Esophagus (tissue), 2 donors: ENCODE data around the gene BCAS3. TPM values are rescaled to one million over a fixed set of nuclear protein-coding genes. Genes with fewer than 3 reads are reported as not detected.

ENCODE experiments used
- H3K27ac ChIP-seq, 2 donors: one replicate each; pipeline ENCODE4 v1.5.1; 2013; ENCODE audit warnings: low read depth in 2 of 2, mild to moderate bottlenecking in 2 of 2, inconsistent platforms in 1 of 2, low read length in 1 of 2, moderate library complexity in 1 of 2
- H3K27me3 ChIP-seq, 2 donors: one replicate each; pipeline ENCODE4 v1.6.1; 2013; ENCODE audit warnings: low read length in 2 of 2, control low read depth in 1 of 2, mild to moderate bottlenecking in 1 of 2; ENCODE audit not compliant: insufficient read depth in 2 of 2, control insufficient read depth in 1 of 2
- H3K36me3 ChIP-seq, 2 donors: one replicate each; pipeline ENCODE4 v1.6.1; 2013; ENCODE audit warnings: low read length in 1 of 2; ENCODE audit not compliant: control insufficient read depth in 2 of 2, insufficient read depth in 2 of 2
- H3K4me1 ChIP-seq, 2 donors: one replicate each; pipeline ENCODE4 v1.6.1; 2013; ENCODE audit warnings: low read length in 1 of 2; ENCODE audit not compliant: control insufficient read depth in 2 of 2, insufficient read depth in 2 of 2
- H3K4me3 ChIP-seq, 2 donors: one replicate each; pipeline ENCODE4 v1.5.1; 2013; ENCODE audit warnings: low read length in 2 of 2, mild to moderate bottlenecking in 2 of 2, low read depth in 1 of 2, moderate library complexity in 1 of 2
- H3K9me3 ChIP-seq, 2 donors: one replicate each; pipeline ENCODE4 v1.6.1; 2013; ENCODE audit warnings: mild to moderate bottlenecking in 2 of 2, low read depth in 1 of 2, low read length in 1 of 2, moderate library complexity in 1 of 2; ENCODE audit not compliant: control insufficient read depth in 2 of 2, insufficient read depth in 1 of 2
- WGBS, 2 donors: extraction: QIAGEN DNeasy Blood & Tissue Kit; methylation state at CpG; one replicate each; pipeline ENCODE4 v1.1.7; 2013; 5-methylcytosine and 5-hydroxymethylcytosine counted together
- polyA plus RNA-seq, 2 donors: library from polyadenylated mRNA; stranded (reverse); fragments of 200-250 nt; gene quantifications; one replicate each; pipeline ENCODE4 v1.2.3, GENCODE V29; 2013
- donor health status: healthy with polysubstance abuse.
- donor health status: Bipolar disorder and iron deficiency.

The BCAS3 gene
- polyA plus RNA-seq, 2 donors = 4.7 to 6.6 TPM

DNA sequence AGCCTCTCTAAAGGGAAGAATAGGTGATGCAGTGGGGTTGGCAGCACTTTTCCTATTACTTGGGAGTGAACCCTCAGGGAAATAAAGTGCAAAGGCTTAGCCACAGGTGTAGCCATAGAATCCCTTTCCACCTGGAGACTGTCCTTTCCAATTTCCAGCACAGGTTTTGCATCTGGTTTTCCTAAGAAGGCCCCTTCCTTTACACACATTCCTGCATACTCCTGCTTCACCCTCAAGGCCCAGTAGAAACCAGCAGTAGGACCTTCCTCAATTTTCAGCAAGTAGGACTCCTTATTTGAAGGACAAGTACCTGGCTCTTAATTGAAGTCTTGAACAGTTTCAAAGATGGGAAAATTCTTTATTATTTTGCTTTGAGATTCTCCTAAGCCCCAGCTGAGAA lies 550.2 kb downstream of the BCAS3 start:
- Histone ChIP-seq H3K27me3 (no peaks in the 10 kb centered on the region), H3K36me3 (no peaks in the 10 kb centered on the region), H3K4me1 (no peaks in the 10 kb centered on the region), H3K9me3 (no peaks in the 10 kb centered on the region), H3K4me3 (no peak overlapping the region), H3K27ac (no peak overlapping the region)

DNA sequence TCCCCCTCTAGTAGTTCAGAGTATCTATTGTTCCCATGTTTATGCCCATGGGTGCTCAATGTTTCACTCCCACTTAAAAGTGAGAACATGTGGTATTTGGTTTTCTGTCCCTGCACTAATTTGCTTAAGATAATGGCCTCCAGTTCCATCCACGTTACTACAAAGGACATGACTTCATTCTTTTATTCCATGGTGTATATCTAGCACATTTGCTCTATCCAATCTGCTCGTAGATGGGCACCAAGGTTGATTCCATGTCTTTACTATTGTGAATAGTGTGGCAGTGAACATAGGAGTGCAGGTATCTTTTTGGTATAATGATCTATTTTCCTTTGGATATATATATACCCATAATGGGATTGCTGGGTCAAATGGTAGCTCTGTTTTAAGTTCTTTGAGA lies 552.8 kb downstream of the BCAS3 start:
- H3K36me3 ChIP-seq = no peaks in the 10 kb centered on the region
- 90% methylated on average over 2 of the region's 2 CpGs for WGBS, 2 donors
- no peak overlapping the region for H3K4me3 ChIP-seq
- no peaks in the 10 kb centered on the region for H3K4me1 ChIP-seq
- H3K27ac ChIP-seq = no peak overlapping the region
- H3K9me3 ChIP-seq = no peaks in the 10 kb centered on the region
- no peaks in the 10 kb centered on the region for H3K27me3 ChIP-seq

- 79 to 82% methylated on average over 4 of the region's 4 CpGs for WGBS, 2 donors
- H3K9me3 ChIP-seq = no peaks in the 10 kb centered on the region
- no peak overlapping the region for H3K4me3 ChIP-seq
- H3K27ac ChIP-seq = no peak overlapping the region
- no peaks in the 10 kb centered on the region for H3K27me3 ChIP-seq
- H3K36me3 ChIP-seq = no peaks in the 10 kb centered on the region
- H3K4me1 ChIP-seq = no peaks in the 10 kb centered on the region
These were observed 553.5 kb downstream of the BCAS3 start for GRCh38 chr17:61230972-61231820.

DNA sequence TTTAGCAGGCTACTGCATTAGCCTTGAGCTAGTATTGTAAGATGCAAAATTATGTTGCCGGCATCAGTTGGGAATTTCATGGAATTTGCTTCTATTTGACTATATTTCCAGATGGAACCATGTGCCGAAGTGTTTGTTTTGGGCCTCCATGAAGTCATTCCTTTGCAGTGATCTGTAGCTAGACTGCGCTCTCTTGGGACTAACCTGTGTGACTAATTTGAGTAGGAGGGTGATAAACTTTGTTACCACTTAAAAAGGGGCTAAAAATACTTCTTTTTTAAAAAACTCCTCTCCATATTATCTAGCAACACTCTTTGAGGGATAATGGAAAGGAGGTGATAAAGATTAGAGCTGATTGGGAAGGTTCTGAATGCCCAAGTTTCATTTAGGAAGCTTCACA lies 555.2 kb downstream of the BCAS3 start:
- WGBS, 2 donors = 93 to 98% methylated on average over 3 of the region's 3 CpGs
- Histone ChIP-seq H3K4me3 (no peak overlapping the region), H3K36me3 (no peaks in the 10 kb centered on the region), H3K27ac (no peak overlapping the region), H3K9me3 (no peaks in the 10 kb centered on the region), H3K4me1 (no peaks in the 10 kb centered on the region), H3K27me3 (no peaks in the 10 kb centered on the region)

- Histone ChIP-seq H3K4me3 (no peak overlapping the region), H3K9me3 (no peaks in the 10 kb centered on the region), H3K36me3 (no peaks in the 10 kb centered on the region), H3K4me1 (peaks cover 0 to 3% of the 10 kb centered on the region in 2 donors), H3K27me3 (no peaks in the 10 kb centered on the region), H3K27ac (no peak overlapping the region)
- WGBS, 2 donors = 95 to 96% methylated on average over 1 of the region's 1 CpG
These were observed 556.5 kb downstream of the BCAS3 start for GRCh38 chr17:61233991-61234750.

- Histone ChIP-seq H3K27me3 (no peaks in the 10 kb centered on the region), H3K4me3 (no peak overlapping the region), H3K36me3 (no peaks in the 10 kb centered on the region), H3K9me3 (no peaks in the 10 kb centered on the region), H3K4me1 (peaks cover 0 to 3% of the 10 kb centered on the region in 2 donors), H3K27ac (no peak overlapping the region)
- WGBS, 2 donors = 75 to 81% methylated on average over 15 of the region's 15 CpGs
These were observed 557.6 kb downstream of the BCAS3 start for GRCh38 chr17:61235001-61235826.

GRCh38 chr17:61235827-61236197 lies 558.2 kb downstream of the BCAS3 start:
- Histone ChIP-seq H3K4me3 (no peak overlapping the region), H3K4me1 (peaks cover 0 to 3% of the 10 kb centered on the region in 2 donors), H3K27me3 (no peaks in the 10 kb centered on the region), H3K27ac (no peak overlapping the region), H3K9me3 (no peaks in the 10 kb centered on the region), H3K36me3 (no peaks in the 10 kb centered on the region)
- WGBS, 2 donors = 42 to 43% methylated on average over 5 of the region's 5 CpGs

DNA sequence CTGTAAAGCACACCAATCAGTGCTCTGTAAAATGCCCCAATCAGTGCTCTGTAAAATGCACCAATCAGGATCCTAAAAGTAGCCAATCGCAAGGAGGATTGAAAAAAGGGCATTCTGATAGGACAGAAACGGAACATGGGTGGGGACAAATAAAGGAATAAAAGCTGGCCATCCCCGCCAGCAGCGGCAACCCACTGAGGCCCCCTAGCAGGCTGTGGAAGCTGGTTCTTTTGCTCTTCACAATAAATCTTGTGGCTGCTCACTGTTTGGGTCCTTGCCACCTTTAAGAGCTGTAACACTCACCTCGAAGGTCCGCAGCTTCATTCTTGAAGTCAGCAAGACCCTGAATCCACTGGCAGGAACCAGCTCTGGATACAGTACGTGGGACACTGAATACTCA lies 559.6 kb downstream of the BCAS3 start:
- 98% methylated on average over 7 of the region's 7 CpGs for WGBS, 2 donors

DNA sequence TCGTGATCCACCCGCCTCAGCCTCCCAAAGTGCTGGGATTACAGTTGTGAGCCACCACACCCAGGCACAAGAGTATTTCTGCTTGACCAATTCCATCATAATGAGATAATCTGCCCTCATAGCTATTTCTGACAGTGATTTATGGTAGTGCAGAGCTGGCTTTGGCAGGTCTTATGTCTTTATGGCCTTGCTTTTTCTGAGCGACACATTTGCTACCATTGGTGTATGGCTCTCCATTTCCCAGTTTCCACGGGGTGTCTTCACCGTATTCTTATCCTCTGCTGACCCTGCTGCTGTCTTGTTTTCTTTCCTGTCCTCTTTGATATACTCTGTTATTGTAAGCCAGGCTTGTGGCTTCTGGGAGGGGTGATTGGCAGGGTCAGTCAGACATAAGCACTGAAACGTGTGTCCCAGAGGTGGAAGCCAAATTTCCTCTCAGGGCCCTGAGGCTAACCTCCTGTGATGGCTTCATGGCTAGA lies 560.8 kb downstream of the BCAS3 start:
- H3K27me3 ChIP-seq = no peaks in the 10 kb centered on the region
- peak overlapping the region in 1 of 2 donors; percentile 9 for H3K27ac ChIP-seq
- H3K4me3 ChIP-seq = no peak overlapping the region
- peaks cover 0 to 3% of the 10 kb centered on the region in 2 donors for H3K4me1 ChIP-seq
- H3K9me3 ChIP-seq = no peaks in the 10 kb centered on the region
- H3K36me3 ChIP-seq = no peaks in the 10 kb centered on the region
- WGBS, 2 donors = 62 to 66% methylated on average over 5 to 6 of the region's 6 CpGs

More for the DNA sequence above, 559.6 kb downstream of the BCAS3 start:
- no peak overlapping the region for H3K4me3 ChIP-seq
- no peaks in the 10 kb centered on the region for H3K9me3 ChIP-seq
- H3K27me3 ChIP-seq = no peaks in the 10 kb centered on the region
- no peaks in the 10 kb centered on the region for H3K36me3 ChIP-seq
- peaks cover 0 to 3% of the 10 kb centered on the region in 2 donors for H3K4me1 ChIP-seq
- H3K27ac ChIP-seq = no peak overlapping the region
